ENCODE results near the gene ZFP57.
A peak's percentile ranks its signal among the peaks of the same experiment; 100 is the strongest.

ZFP57 gene

GRCh38 chr6:29656157-29656556 lies 24.8 kb downstream of the ZFP57 start:
- no peak overlapping the region for H3K9ac ChIP-seq (ENCODE audit: low read depth in 1 of 2, low read length in 2 of 2)
- H3K36me3 ChIP-seq (ENCODE audit: control insufficient read depth in 2 of 2, insufficient read depth in 2 of 2, low read length in 2 of 2) = no peaks in the 10 kb centered on the region
- no peak overlapping the region for H3K27ac ChIP-seq (ENCODE audit: low read depth in 2 of 2, low read length in 2 of 2)

GRCh38 chr6:29655658-29656057 lies 25.3 kb downstream of the ZFP57 start:
- Histone ChIP-seq H3K4me3 (ENCODE audit: low read length in 2 of 2) (no peak overlapping the region), H3K9ac (ENCODE audit: low read depth in 1 of 2, low read length in 2 of 2) (no peak overlapping the region), H3K9me3 (ENCODE audit: control insufficient read depth in 2 of 2, low read length in 2 of 2) (no peaks in the 10 kb centered on the region), H3K4me1 (ENCODE audit: control insufficient read depth in 2 of 2, insufficient read depth in 2 of 2, low read length in 2 of 2) (no peaks in the 10 kb centered on the region), H3K36me3 (ENCODE audit: control insufficient read depth in 2 of 2, insufficient read depth in 2 of 2, low read length in 2 of 2) (no peaks in the 10 kb centered on the region), H3K27ac (ENCODE audit: low read depth in 2 of 2, low read length in 2 of 2) (no peak overlapping the region), H3K27me3 (ENCODE audit: control insufficient read depth in 2 of 2, insufficient read depth in 2 of 2, low read length in 2 of 2) (peaks cover 0 to 2% of the 10 kb centered on the region in 2 donors)

More at GRCh38 chr6:29656157-29656556, 24.8 kb downstream of the ZFP57 start:
- Histone ChIP-seq H3K4me1 (ENCODE audit: control insufficient read depth in 2 of 2, insufficient read depth in 2 of 2, low read length in 2 of 2) (no peaks in the 10 kb centered on the region), H3K27me3 (ENCODE audit: control insufficient read depth in 2 of 2, insufficient read depth in 2 of 2, low read length in 2 of 2) (peaks cover 0 to 2% of the 10 kb centered on the region in 2 donors), H3K9me3 (ENCODE audit: control insufficient read depth in 2 of 2, low read length in 2 of 2) (no peaks in the 10 kb centered on the region), H3K4me3 (ENCODE audit: low read length in 2 of 2) (no peak overlapping the region)

DNA sequence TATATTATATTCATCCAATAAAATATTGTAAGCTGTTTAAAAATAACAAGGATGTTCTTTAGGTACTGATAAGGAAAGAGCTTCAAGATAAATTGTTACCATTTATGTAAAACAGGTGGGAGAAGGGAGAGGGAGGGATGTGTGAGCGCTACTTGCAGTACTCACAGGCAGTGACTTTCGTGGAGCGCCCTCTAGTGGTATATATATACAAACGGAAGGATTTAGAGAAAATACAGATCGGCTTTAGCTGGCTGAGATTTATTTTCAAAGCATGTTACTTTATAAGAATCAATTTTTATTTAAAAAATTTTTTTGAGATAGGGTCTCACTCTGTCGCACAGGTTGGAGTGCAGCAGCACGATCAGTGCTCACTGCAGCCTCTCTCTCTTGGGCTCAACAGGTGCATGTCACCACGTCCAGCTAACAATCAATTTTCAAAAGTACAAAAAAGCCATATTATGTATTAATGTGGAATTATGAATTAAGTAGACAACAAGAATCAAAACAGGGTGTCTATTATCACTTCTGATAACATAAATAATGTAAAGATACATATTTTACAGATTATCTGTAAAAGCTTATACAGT lies 27.4 kb downstream of the ZFP57 start:
- peaks cover 0 to 2% of the 10 kb centered on the region in 2 donors for H3K4me1 ChIP-seq (ENCODE audit: control insufficient read depth in 2 of 2, insufficient read depth in 2 of 2, low read length in 2 of 2)

DNA sequence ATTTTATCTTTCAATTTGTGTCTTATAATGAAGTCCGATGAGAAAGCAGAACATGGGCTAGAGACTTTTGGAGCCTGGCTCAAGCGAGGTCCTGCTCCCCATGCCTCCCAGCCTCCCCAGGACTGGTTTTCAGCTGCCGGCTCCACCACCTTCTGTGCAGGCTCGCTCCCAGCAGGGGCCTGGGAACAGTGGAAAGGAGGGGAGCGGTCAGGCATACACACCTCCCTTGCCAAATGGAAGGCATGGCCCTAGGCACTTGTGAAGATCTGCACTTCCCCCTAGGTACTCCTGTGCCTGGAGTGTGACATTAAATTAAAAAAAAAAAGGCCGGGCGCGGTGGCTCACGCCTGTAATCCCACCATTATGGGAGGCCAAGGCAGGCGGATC lies 28.8 kb downstream of the ZFP57 start:
- Histone ChIP-seq H3K4me3 (ENCODE audit: low read length in 2 of 2) (no peak overlapping the region), H3K27ac (ENCODE audit: low read depth in 2 of 2, low read length in 2 of 2) (no peak overlapping the region), H3K4me1 (ENCODE audit: control insufficient read depth in 2 of 2, insufficient read depth in 2 of 2, low read length in 2 of 2) (peaks cover 0 to 2% of the 10 kb centered on the region in 2 donors), H3K27me3 (ENCODE audit: control insufficient read depth in 2 of 2, insufficient read depth in 2 of 2, low read length in 2 of 2) (no peaks in the 10 kb centered on the region), H3K9me3 (ENCODE audit: control insufficient read depth in 2 of 2, low read length in 2 of 2) (no peaks in the 10 kb centered on the region), H3K36me3 (ENCODE audit: control insufficient read depth in 2 of 2, insufficient read depth in 2 of 2, low read length in 2 of 2) (no peaks in the 10 kb centered on the region), H3K9ac (ENCODE audit: low read depth in 1 of 2, low read length in 2 of 2) (no peak overlapping the region)

More for the DNA sequence above, 27.4 kb downstream of the ZFP57 start:
- Histone ChIP-seq H3K4me3 (ENCODE audit: low read length in 2 of 2) (no peak overlapping the region), H3K27me3 (ENCODE audit: control insufficient read depth in 2 of 2, insufficient read depth in 2 of 2, low read length in 2 of 2) (no peaks in the 10 kb centered on the region), H3K9ac (ENCODE audit: low read depth in 1 of 2, low read length in 2 of 2) (no peak overlapping the region), H3K9me3 (ENCODE audit: control insufficient read depth in 2 of 2, low read length in 2 of 2) (no peaks in the 10 kb centered on the region), H3K36me3 (ENCODE audit: control insufficient read depth in 2 of 2, insufficient read depth in 2 of 2, low read length in 2 of 2) (no peaks in the 10 kb centered on the region), H3K27ac (ENCODE audit: low read depth in 2 of 2, low read length in 2 of 2) (no peak overlapping the region)

DNA sequence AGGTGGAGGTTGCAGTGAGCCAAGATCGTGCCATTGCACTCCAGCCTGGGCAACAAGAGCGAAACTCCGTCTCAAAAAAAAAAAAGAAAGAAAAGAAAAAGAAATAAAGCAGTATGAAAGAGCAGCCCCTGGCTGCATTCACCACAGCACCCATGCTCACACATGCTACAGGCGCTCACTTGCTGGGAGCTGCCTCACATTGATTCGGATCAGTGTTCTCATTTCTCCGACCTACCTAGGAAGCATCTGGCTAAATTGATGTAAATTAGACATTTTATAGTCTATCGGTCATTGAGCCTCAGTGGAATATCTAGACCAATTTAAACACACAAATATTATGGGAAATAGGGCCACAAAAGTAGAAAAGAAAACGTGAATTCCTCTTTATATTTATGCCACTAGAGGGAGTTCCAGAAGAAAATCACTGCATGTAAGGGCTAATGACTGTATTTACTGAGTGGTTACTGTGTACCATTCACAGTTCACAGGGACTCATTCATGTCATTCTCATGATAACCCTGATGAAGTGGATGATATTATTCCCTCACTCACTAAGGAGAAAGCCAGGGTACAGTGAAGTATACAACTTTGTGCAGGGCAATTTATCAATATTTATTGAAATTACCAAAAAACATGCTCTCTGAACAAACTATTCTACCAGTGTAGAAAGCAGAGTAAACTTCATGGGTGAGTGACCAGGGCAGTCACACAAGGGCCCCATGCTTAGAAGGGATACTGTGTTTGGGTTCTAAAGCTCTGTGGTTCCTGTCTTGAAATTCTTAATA lies 29.3 kb downstream of the ZFP57 start:
- H3K9me3 ChIP-seq (ENCODE audit: control insufficient read depth in 2 of 2, low read length in 2 of 2) = no peaks in the 10 kb centered on the region
- H3K4me3 ChIP-seq (ENCODE audit: low read length in 2 of 2) = no peak overlapping the region
- no peak overlapping the region for H3K27ac ChIP-seq (ENCODE audit: low read depth in 2 of 2, low read length in 2 of 2)
- H3K9ac ChIP-seq (ENCODE audit: low read depth in 1 of 2, low read length in 2 of 2) = no peak overlapping the region
- no peaks in the 10 kb centered on the region for H3K36me3 ChIP-seq (ENCODE audit: control insufficient read depth in 2 of 2, insufficient read depth in 2 of 2, low read length in 2 of 2)
- H3K27me3 ChIP-seq (ENCODE audit: control insufficient read depth in 2 of 2, insufficient read depth in 2 of 2, low read length in 2 of 2) = no peaks in the 10 kb centered on the region
- peaks cover 0 to 2% of the 10 kb centered on the region in 2 donors for H3K4me1 ChIP-seq (ENCODE audit: control insufficient read depth in 2 of 2, insufficient read depth in 2 of 2, low read length in 2 of 2)

DNA sequence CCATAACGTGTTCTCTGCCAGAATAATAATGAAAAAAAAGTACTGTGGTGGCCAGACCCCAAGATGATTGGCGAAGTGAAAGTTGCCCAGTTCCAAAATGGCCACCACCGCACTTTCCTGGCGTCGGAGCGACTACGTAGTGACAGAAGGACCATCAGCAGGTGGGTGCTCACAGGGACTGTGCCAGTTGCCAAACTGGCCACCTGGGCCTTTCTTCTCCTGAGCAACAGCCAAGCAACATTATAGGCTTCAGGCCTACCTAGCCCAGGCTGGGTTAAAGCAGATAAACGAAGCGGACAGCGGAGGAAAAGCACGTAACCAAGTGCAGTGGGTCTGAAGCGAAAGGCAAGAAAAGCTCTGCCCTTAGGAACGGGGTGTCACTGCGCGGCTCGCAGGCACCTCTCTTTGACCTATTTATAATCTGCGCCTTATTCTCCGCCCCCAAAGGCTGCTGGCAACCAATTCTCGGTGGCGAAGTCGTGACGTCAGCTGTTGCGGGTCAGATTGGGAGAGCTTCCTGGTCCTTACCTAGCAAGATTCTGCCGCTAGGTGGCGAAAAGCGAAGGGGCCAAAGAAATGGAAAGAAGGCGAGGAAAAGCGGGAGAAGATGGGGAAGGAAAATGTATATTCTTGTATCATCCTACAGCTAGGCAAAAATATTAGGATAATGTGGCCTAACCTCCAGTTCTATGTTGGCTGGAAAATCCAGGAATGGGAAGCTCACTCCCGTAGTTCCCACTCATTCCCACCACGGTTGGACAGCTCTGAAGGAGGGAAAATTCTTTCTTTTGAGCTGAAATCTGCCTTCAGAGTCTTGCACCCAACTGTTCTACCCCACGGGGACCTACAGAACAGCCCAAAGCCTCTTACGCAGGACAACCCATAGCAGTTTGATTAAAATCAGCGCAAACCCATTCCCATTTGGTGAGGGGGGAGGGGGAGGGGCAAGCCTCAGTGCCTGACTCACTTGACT lies 31.0 kb downstream of the ZFP57 start:
- no peaks in the 10 kb centered on the region for H3K36me3 ChIP-seq (ENCODE audit: control insufficient read depth in 2 of 2, insufficient read depth in 2 of 2, low read length in 2 of 2)
- no peaks in the 10 kb centered on the region for H3K27me3 ChIP-seq (ENCODE audit: control insufficient read depth in 2 of 2, insufficient read depth in 2 of 2, low read length in 2 of 2)
- no peaks in the 10 kb centered on the region for H3K9me3 ChIP-seq (ENCODE audit: control insufficient read depth in 2 of 2, low read length in 2 of 2)
- H3K27ac ChIP-seq (ENCODE audit: low read depth in 2 of 2, low read length in 2 of 2) = peak overlapping the region; percentile 96 to 98
- H3K4me3 ChIP-seq (ENCODE audit: low read length in 2 of 2) = peak overlapping the region; percentile 91 to 97
- H3K9ac ChIP-seq (ENCODE audit: low read depth in 1 of 2, low read length in 2 of 2) = peak overlapping the region; percentile 88 to 96
- H3K4me1 ChIP-seq (ENCODE audit: control insufficient read depth in 2 of 2, insufficient read depth in 2 of 2, low read length in 2 of 2) = peaks cover 0 to 2% of the 10 kb centered on the region in 2 donors

DNA sequence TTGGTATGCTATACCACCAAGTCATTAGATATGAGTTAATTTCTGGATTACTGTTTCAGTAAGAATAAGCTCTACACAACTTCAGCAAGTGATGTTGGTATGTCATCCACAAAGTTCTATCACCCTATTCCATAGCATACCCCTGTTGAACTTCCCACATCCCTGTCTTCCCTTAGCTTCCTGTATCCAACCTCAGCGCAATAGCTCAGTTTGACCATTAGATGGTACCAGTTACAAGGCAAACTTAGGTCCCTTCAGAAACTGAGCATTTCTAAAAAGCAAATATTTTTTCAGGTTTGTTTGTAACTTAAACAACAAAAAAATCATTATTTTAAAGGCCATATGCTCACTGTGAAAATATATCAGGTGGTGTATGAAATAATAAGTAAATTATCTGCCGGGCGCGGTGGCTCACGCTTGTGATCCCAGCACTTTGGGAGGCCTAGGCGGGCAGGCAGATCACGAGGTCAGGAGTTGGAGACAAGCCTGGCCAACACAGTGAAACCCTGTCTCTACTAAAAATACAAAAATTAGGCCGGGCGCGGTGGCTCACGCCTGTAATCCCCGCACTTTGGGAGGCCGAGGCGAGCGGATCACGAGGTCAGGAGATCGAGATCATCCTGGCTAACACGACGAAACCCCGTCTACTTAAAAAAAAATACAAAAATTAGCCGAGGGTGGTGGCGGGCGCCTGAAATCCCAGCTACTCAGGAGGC lies 32.9 kb downstream of the ZFP57 start:
- Histone ChIP-seq H3K4me1 (ENCODE audit: control insufficient read depth in 2 of 2, insufficient read depth in 2 of 2, low read length in 2 of 2) (peaks cover 0 to 2% of the 10 kb centered on the region in 2 donors), H3K27ac (ENCODE audit: low read depth in 2 of 2, low read length in 2 of 2) (no peak overlapping the region), H3K4me3 (ENCODE audit: low read length in 2 of 2) (no peak overlapping the region), H3K27me3 (ENCODE audit: control insufficient read depth in 2 of 2, insufficient read depth in 2 of 2, low read length in 2 of 2) (no peaks in the 10 kb centered on the region), H3K9ac (ENCODE audit: low read depth in 1 of 2, low read length in 2 of 2) (no peak overlapping the region), H3K36me3 (ENCODE audit: control insufficient read depth in 2 of 2, insufficient read depth in 2 of 2, low read length in 2 of 2) (no peaks in the 10 kb centered on the region), H3K9me3 (ENCODE audit: control insufficient read depth in 2 of 2, low read length in 2 of 2) (no peaks in the 10 kb centered on the region)

DNA sequence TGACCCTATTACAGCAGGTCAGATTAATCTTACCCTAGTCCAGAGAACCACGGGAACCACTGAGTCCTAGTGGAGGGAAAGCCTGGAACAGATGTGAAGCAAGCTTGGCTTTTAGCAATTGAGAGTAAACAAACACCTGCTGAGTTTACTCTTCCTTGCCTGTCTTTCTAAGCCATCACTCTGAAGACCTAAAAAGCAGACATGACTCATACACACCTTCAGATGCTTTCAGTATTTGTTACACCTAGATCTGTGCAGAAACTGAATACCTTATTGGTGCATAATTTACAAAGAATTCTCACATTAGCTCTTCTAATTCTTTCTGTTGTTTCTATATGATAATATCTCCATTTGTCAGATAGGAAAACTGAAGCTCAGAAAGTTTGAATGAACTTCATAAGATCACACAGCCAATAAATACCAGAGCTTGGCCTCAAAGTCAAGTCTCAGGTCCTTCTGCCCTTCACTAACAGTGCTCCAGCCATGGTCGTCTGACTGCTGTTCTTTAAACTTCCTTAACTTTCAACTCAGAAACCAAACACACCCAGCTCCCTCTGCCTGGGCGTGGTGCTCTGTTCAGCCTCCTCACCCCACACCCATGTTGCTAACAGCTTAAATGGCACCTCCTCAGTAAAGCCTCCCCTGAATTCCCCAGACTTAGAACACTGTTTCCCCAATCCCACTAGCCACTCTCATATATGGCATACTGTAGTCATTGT lies 39.4 kb downstream of the ZFP57 start:
- Histone ChIP-seq H3K9me3 (ENCODE audit: control insufficient read depth in 2 of 2, low read length in 2 of 2) (no peaks in the 10 kb centered on the region), H3K27ac (ENCODE audit: low read depth in 2 of 2, low read length in 2 of 2) (peak overlapping the region in 1 of 2 donors; percentile 35)

DNA sequence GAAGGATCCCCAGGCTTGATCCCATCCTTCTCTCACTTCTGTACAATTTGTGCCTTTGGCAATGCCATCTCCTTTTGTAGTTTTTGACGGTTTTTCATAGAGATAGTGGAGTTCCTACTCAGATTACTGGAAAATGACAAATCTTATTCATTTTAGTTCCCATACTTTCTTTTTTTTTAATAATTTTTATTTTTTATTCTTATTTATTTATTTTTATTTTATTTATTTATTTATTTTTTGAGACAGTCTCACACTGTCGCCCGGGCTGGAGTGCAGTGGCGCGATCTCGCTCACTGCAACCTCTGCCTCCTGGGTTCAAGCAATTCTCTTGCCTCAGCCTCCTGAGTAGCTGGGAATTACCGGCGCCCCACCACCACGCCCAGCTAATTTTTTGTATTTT lies 43.7 kb downstream of the ZFP57 start:
- H3K4me3 ChIP-seq (ENCODE audit: low read length in 2 of 2) = no peak overlapping the region
- H3K4me1 ChIP-seq (ENCODE audit: control insufficient read depth in 2 of 2, insufficient read depth in 2 of 2, low read length in 2 of 2) = peaks cover 4 to 7% of the 10 kb centered on the region in 2 donors
- no peaks in the 10 kb centered on the region for H3K27me3 ChIP-seq (ENCODE audit: control insufficient read depth in 2 of 2, insufficient read depth in 2 of 2, low read length in 2 of 2)
- no peak overlapping the region for H3K9ac ChIP-seq (ENCODE audit: low read depth in 1 of 2, low read length in 2 of 2)
- no peaks in the 10 kb centered on the region for H3K36me3 ChIP-seq (ENCODE audit: control insufficient read depth in 2 of 2, insufficient read depth in 2 of 2, low read length in 2 of 2)
- H3K9me3 ChIP-seq (ENCODE audit: control insufficient read depth in 2 of 2, low read length in 2 of 2) = no peaks in the 10 kb centered on the region
- no peak overlapping the region for H3K27ac ChIP-seq (ENCODE audit: low read depth in 2 of 2, low read length in 2 of 2)

More for the DNA sequence above, 39.4 kb downstream of the ZFP57 start:
- Histone ChIP-seq H3K4me1 (ENCODE audit: control insufficient read depth in 2 of 2, insufficient read depth in 2 of 2, low read length in 2 of 2) (no peaks in the 10 kb centered on the region), H3K27me3 (ENCODE audit: control insufficient read depth in 2 of 2, insufficient read depth in 2 of 2, low read length in 2 of 2) (no peaks in the 10 kb centered on the region), H3K36me3 (ENCODE audit: control insufficient read depth in 2 of 2, insufficient read depth in 2 of 2, low read length in 2 of 2) (no peaks in the 10 kb centered on the region), H3K9ac (ENCODE audit: low read depth in 1 of 2, low read length in 2 of 2) (no peak overlapping the region), H3K4me3 (ENCODE audit: low read length in 2 of 2) (no peak overlapping the region)

Measured in mucosa of rectum (tissue), 2 donors.